T1000 (cell line): Measurements from ENCODE around the gene QSOX2.
"Not testable (repeated sequence)": the region's sequence is repeated elsewhere in the genome, so short reads cannot be mapped to it uniquely, and the experiment has no call there.

Source experiments
- DNase-seq: peaks from one replicate; lab custom pipeline; 2025; ENCODE audit warnings: mixed read lengths; lab: John Stamatoyannopoulos, UW

The QSOX2 gene

GRCh38 chr9:136266641-136267040 lies 21.0 kb upstream of the QSOX2 start:
- not testable (repeated sequence) for DNase-seq

- no peak for DNase-seq
Observed at GRCh38 chr9:136265561-136266355, 20.1 kb upstream of the QSOX2 start.

- DNase-seq = no peak
Observed at GRCh38 chr9:136264441-136265405, 19.1 kb upstream of the QSOX2 start.

GRCh38 chr9:136264031-136264430 lies 18.4 kb upstream of the QSOX2 start:
- DNase-seq = no peak

GRCh38 chr9:136262671-136263178 lies 17.1 kb upstream of the QSOX2 start:
- DNase-seq = no peak

- DNase-seq = no peak
Observed at GRCh38 chr9:136261686-136262430, 16.2 kb upstream of the QSOX2 start.

GRCh38 chr9:136260936-136261472 lies 15.4 kb upstream of the QSOX2 start:
- no peak for DNase-seq

- DNase-seq = no peak
Observed at GRCh38 chr9:136260521-136260920, 14.9 kb upstream of the QSOX2 start.

- DNase-seq = no peak
Observed at GRCh38 chr9:136259836-136260235, 14.2 kb upstream of the QSOX2 start.

GRCh38 chr9:136259517-136259813 lies 13.9 kb upstream of the QSOX2 start:
- DNase-seq = no peak

- no peak for DNase-seq
Observed at GRCh38 chr9:136258786-136259516, 13.3 kb upstream of the QSOX2 start.

GRCh38 chr9:136258299-136258625 lies 12.7 kb upstream of the QSOX2 start:
- no peak for DNase-seq

- DNase-seq = no peak
Observed at GRCh38 chr9:136257381-136258298, 12.0 kb upstream of the QSOX2 start.

- DNase-seq = no peak
Observed at GRCh38 chr9:136255896-136256890, 10.6 kb upstream of the QSOX2 start.

- no peak for DNase-seq
Observed at GRCh38 chr9:136255166-136255538, 9.5 kb upstream of the QSOX2 start.

- no peak for DNase-seq
Observed at GRCh38 chr9:136254381-136255165, 9.0 kb upstream of the QSOX2 start.

GRCh38 chr9:136253246-136254130 lies 7.9 kb upstream of the QSOX2 start:
- DNase-seq = no peak
